ENCODE measurements around the gene SOX6.
"Not testable (repeated sequence)": the region's sequence is repeated elsewhere in the genome, so short reads cannot be mapped to it uniquely, and the experiment has no call there.

SOX6 gene

GRCh38 chr11:15926071-15926470 lies 430.3 kb downstream of the SOX6 start:
- Histone ChIP-seq H3K4me3 (ENCODE audit: low read depth, low read length, poor library complexity, severe bottlenecking) (no peak overlapping the region), H3F3A (ENCODE audit: insufficient read depth, low read length) (no peaks in the 10 kb centered on the region), H4K20me1 (ENCODE audit: insufficient read depth, low read length) (no peaks in the 10 kb centered on the region), H3K36me3 (ENCODE audit: insufficient read depth, low read length) (no peaks in the 10 kb centered on the region), H3K79me2 (ENCODE audit: insufficient read depth, low read length) (no peaks in the 10 kb centered on the region), H3K9ac (ENCODE audit: low read length) (no peak overlapping the region), H3K27me3 (ENCODE audit: insufficient read depth, low read length) (no peaks in the 10 kb centered on the region), H3K9me3 (ENCODE audit: low read length) (no peaks in the 10 kb centered on the region), H2AFZ (ENCODE audit: low read length) (no peak overlapping the region), H3K9me2 (ENCODE audit: low read depth, low read length) (no peaks in the 10 kb centered on the region), H3K4me2 (ENCODE audit: low read length) (no peak overlapping the region), H3K27ac (ENCODE audit: low read depth, low read length, poor library complexity, severe bottlenecking) (no peak overlapping the region), H3K4me1 (ENCODE audit: insufficient read depth, low read length, severe bottlenecking) (no peaks in the 10 kb centered on the region)
- TF ChIP-seq EZH2 (IDR thresholded peaks at IDR 0.05; ENCODE audit: borderline replicate concordance, low read length) (no peak), CTCF (IDR thresholded peaks at IDR 0.05; ENCODE audit: low read length) (no peak)

DNA sequence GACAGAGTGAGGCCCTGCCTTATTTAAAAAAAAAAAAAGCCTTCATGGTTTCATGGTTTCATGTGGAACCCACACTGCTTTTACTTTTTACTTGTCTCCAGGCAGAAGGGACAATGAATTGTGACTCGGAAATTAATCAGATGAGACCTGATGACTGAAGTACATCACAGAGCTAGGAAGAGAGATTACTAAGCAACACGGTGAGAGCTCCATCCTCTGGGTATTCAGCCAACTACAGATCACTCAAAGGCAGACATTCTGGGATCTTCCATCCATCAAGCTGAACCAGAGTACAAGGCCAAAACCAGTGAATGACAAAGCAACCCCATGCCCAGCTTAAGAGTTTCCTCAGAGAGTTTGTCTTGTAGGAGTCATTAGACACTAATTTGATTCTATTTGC lies 433.2 kb downstream of the SOX6 start:
- Histone ChIP-seq H3K4me1 (ENCODE audit: insufficient read depth, low read length, severe bottlenecking) (no peaks in the 10 kb centered on the region), H2AFZ (ENCODE audit: low read length) (no peak overlapping the region), H3K9me3 (ENCODE audit: low read length) (no peaks in the 10 kb centered on the region), H3F3A (ENCODE audit: insufficient read depth, low read length) (no peaks in the 10 kb centered on the region), H3K9ac (ENCODE audit: low read length) (no peak overlapping the region), H3K4me2 (ENCODE audit: low read length) (no peak overlapping the region), H3K9me2 (ENCODE audit: low read depth, low read length) (no peaks in the 10 kb centered on the region), H3K27me3 (ENCODE audit: insufficient read depth, low read length) (no peaks in the 10 kb centered on the region), H3K79me2 (ENCODE audit: insufficient read depth, low read length) (no peaks in the 10 kb centered on the region), H3K36me3 (ENCODE audit: insufficient read depth, low read length) (no peaks in the 10 kb centered on the region), H4K20me1 (ENCODE audit: insufficient read depth, low read length) (no peaks in the 10 kb centered on the region), H3K27ac (ENCODE audit: low read depth, low read length, poor library complexity, severe bottlenecking) (no peak overlapping the region), H3K4me3 (ENCODE audit: low read depth, low read length, poor library complexity, severe bottlenecking) (no peak overlapping the region)
- TF ChIP-seq EZH2 (IDR thresholded peaks at IDR 0.05; ENCODE audit: borderline replicate concordance, low read length), result no peak
- TF ChIP-seq CTCF (IDR thresholded peaks at IDR 0.05; ENCODE audit: low read length), result no peak

GRCh38 chr11:15922745-15923144 lies 433.6 kb downstream of the SOX6 start:
- H3K4me1 ChIP-seq (ENCODE audit: insufficient read depth, low read length, severe bottlenecking); H3K27me3 ChIP-seq (ENCODE audit: insufficient read depth, low read length); H3K9me2 ChIP-seq (ENCODE audit: low read depth, low read length); H3F3A ChIP-seq (ENCODE audit: insufficient read depth, low read length); H3K4me3 ChIP-seq (ENCODE audit: low read depth, low read length, poor library complexity, severe bottlenecking); H3K9ac ChIP-seq (ENCODE audit: low read length); H3K36me3 ChIP-seq (ENCODE audit: insufficient read depth, low read length); H3K9me3 ChIP-seq (ENCODE audit: low read length); H4K20me1 ChIP-seq (ENCODE audit: insufficient read depth, low read length); H2AFZ ChIP-seq (ENCODE audit: low read length); H3K4me2 ChIP-seq (ENCODE audit: low read length); H3K79me2 ChIP-seq (ENCODE audit: insufficient read depth, low read length); H3K27ac ChIP-seq (ENCODE audit: low read depth, low read length, poor library complexity, severe bottlenecking): not testable (repeated sequence)

DNA sequence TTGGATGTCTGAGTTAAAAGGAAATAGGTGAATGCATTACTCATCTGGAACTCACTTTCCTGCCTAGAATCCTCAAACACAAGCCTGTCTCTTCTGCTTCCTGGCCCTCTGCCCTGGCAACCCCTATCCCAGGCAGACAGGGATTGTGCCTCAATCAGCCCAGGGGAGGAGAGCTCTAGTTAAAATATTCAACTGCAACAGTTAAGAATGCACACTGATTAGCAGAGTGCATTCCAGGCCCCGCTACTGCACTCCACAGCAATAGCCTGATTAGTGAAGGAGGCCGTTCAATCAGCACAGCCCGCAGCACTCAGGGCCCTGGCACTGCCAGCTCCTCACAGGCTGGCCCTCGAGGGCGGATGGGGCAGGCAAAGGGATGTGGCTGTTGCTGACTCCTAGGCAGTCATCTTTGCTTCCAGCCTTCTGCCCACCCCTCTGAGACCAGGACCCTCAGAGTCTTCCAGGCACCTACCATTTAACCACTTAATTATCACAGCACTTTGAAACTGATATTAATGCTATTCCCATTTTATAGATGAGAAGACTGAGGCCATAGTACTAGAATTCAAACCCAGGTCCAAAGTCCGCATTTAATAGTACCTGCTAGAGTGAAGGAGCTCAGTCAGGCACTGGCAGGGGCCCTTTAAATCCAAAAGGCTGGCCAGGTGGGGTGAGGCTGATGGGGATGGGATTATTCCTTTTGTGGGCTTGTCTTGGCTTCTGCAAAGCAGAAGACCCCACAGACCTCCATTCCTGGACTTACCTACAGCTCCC lies 435.3 kb downstream of the SOX6 start:
- no peaks in the 10 kb centered on the region for H3K9me2 ChIP-seq (ENCODE audit: low read depth, low read length)
- H3F3A ChIP-seq (ENCODE audit: insufficient read depth, low read length), result no peaks in the 10 kb centered on the region
- no peak overlapping the region for H3K27ac ChIP-seq (ENCODE audit: low read depth, low read length, poor library complexity, severe bottlenecking)
- no peaks in the 10 kb centered on the region for H4K20me1 ChIP-seq (ENCODE audit: insufficient read depth, low read length)
- H3K27me3 ChIP-seq (ENCODE audit: insufficient read depth, low read length), result no peaks in the 10 kb centered on the region
- no peak overlapping the region for H3K9ac ChIP-seq (ENCODE audit: low read length)
- H3K36me3 ChIP-seq (ENCODE audit: insufficient read depth, low read length), result no peaks in the 10 kb centered on the region
- no peak overlapping the region for H2AFZ ChIP-seq (ENCODE audit: low read length)
- H3K79me2 ChIP-seq (ENCODE audit: insufficient read depth, low read length), result no peaks in the 10 kb centered on the region
- H3K9me3 ChIP-seq (ENCODE audit: low read length), result no peaks in the 10 kb centered on the region
- TF ChIP-seq EZH2 (IDR thresholded peaks at IDR 0.05; ENCODE audit: borderline replicate concordance, low read length), result no peak
- TF ChIP-seq CTCF (IDR thresholded peaks at IDR 0.05; ENCODE audit: low read length), result no peak
- H3K4me3 ChIP-seq (ENCODE audit: low read depth, low read length, poor library complexity, severe bottlenecking), result no peak overlapping the region
- H3K4me2 ChIP-seq (ENCODE audit: low read length), result no peak overlapping the region
- H3K4me1 ChIP-seq (ENCODE audit: insufficient read depth, low read length, severe bottlenecking), result no peaks in the 10 kb centered on the region
